ENCODE measurements around the gene PIANP.

DNA sequence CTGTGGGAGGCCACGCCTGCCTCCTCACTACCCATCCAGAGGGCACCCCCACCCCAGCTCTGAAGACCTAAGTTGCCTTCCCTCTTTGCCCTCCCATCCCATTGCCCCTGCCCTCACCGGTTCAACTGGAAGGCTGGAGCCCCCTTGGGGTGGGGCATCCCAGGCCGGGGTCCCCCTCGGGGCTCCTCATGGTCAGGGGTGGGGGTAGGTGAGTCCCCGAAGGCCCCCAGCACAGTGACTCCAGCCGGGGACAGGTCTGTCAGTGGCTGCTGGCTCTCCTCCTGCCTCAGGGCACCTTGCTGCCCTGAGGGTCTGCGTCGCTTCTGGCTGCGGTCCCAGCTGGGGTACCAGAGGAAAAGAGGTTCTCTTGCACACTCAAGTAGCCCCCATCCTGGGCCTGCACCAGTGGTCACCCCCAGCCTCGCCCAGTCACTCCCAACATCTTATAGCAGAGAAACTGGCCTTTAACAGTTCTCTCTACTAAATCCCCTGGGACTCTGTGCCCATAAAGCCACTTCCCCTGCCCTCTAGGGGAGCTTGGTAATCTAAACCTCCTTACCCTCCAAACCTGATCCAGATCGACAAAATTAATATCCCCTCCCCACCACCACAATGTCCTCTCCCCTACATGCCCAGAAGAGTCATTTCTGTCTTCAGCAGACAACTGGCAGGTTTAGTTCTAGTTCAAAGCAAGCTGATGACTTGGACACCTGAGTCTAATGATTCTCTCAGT lies 5.1 kb downstream of the PIANP start:
- TF ChIP-seq, protein P1, sequence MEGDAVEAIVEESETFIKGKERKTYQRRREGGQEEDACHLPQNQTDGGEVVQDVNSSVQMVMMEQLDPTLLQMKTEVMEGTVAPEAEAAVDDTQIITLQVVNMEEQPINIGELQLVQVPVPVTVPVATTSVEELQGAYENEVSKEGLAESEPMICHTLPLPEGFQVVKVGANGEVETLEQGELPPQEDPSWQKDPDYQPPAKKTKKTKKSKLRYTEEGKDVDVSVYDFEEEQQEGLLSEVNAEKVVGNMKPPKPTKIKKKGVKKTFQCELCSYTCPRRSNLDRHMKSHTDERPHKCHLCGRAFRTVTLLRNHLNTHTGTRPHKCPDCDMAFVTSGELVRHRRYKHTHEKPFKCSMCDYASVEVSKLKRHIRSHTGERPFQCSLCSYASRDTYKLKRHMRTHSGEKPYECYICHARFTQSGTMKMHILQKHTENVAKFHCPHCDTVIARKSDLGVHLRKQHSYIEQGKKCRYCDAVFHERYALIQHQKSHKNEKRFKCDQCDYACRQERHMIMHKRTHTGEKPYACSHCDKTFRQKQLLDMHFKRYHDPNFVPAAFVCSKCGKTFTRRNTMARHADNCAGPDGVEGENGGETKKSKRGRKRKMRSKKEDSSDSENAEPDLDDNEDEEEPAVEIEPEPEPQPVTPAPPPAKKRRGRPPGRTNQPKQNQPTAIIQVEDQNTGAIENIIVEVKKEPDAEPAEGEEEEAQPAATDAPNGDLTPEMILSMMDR (conservative IDR thresholded peaks at IDR 0.05; ENCODE audit: low read length) = 0 out of 2 replicates have a peak, but pooled peaks have one; percentile 17
- TF ChIP-seq EZH2phosphoT487 (IDR thresholded peaks at IDR 0.05; ENCODE audit: borderline replicate concordance, low read depth, low read length) = no peak

Measured in OCI-LY7 (cell line).